Keratinocyte (primary cell): Measurements from ENCODE around the gene ITGA3.

Experiments used
- EZH2 ChIP-seq: IDR thresholded peaks from one replicate; pipeline ENCODE4 v1.6.1; 2012; ENCODE audit warnings: inconsistent platforms, mild to moderate bottlenecking, low read length, moderate library complexity
- TF ChIP-seq, protein P1 (sequence below), 3 experiments: IDR thresholded peaks in 1 of 3; conservative IDR thresholded peaks in 1 of 3; optimal IDR thresholded peaks in 1 of 3; 2 replicates in 2 of 3; 3 replicates in 1 of 3; pipeline versions ENCODE3 to v1.5.1; 2011; ENCODE audit warnings: low read length in 3 of 3, mild to moderate bottlenecking in 3 of 3, moderate library complexity in 2 of 3, control low read depth in 1 of 3, inconsistent platforms in 1 of 3; ENCODE audit not compliant: insufficient read depth in 2 of 3; ENCODE audit errors: extremely low read depth in 1 of 3

DNA sequence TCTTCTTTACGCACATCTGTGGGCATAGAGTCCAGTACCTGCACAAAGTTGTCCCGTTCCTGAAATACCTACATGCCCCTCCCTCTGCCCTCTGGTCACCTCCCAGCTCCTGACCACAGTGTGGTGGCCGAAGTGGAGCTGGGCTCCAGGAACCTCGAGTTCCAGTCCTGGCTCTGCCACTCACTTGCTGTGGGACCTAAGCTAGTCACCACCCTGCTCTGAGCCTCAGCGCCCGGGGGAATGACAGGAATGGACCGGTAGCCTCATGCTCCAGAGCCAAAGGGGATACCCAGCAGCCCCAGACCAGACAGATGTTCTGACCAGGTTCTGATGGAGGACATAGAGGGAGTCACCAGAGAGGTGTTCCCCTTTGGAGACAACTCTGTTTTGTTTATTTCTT, 26.7 kb upstream of the ITGA3 start:
- TF ChIP-seq EZH2 = no peak
- TF ChIP-seq, protein P1, sequence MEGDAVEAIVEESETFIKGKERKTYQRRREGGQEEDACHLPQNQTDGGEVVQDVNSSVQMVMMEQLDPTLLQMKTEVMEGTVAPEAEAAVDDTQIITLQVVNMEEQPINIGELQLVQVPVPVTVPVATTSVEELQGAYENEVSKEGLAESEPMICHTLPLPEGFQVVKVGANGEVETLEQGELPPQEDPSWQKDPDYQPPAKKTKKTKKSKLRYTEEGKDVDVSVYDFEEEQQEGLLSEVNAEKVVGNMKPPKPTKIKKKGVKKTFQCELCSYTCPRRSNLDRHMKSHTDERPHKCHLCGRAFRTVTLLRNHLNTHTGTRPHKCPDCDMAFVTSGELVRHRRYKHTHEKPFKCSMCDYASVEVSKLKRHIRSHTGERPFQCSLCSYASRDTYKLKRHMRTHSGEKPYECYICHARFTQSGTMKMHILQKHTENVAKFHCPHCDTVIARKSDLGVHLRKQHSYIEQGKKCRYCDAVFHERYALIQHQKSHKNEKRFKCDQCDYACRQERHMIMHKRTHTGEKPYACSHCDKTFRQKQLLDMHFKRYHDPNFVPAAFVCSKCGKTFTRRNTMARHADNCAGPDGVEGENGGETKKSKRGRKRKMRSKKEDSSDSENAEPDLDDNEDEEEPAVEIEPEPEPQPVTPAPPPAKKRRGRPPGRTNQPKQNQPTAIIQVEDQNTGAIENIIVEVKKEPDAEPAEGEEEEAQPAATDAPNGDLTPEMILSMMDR (optimal IDR thresholded peaks at IDR 0.05 in 1 of 3, IDR thresholded peaks at IDR 0.05 in 1 of 3, conservative IDR thresholded peaks at IDR 0.05 in 1 of 3; ENCODE audit: extremely low read depth in 1 of 3, insufficient read depth in 2 of 3, low read length in 3 of 3) = no peak
